Measurements from ENCODE around the gene KCNE4.

DNA sequence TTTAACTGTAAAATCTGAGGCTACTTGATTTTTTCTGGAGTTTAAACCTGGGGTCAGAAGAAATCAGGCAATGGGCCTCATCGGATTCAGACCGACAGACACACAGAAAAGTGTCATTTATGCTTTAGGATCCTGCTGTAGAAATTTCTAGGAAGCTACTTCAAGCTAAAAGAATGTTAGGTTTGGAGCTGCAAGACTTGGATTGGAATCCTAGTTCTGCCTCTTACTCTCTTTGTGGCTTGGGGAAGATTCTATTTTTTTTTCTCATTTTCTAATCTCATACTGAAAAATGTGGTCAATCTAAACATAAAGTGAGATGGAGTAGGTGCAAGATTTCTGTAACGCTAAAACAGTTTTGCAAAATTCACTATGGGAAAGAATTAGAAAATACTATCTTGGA lies 48.8 kb upstream of the KCNE4 start:
- TF ChIP-seq, protein P1, sequence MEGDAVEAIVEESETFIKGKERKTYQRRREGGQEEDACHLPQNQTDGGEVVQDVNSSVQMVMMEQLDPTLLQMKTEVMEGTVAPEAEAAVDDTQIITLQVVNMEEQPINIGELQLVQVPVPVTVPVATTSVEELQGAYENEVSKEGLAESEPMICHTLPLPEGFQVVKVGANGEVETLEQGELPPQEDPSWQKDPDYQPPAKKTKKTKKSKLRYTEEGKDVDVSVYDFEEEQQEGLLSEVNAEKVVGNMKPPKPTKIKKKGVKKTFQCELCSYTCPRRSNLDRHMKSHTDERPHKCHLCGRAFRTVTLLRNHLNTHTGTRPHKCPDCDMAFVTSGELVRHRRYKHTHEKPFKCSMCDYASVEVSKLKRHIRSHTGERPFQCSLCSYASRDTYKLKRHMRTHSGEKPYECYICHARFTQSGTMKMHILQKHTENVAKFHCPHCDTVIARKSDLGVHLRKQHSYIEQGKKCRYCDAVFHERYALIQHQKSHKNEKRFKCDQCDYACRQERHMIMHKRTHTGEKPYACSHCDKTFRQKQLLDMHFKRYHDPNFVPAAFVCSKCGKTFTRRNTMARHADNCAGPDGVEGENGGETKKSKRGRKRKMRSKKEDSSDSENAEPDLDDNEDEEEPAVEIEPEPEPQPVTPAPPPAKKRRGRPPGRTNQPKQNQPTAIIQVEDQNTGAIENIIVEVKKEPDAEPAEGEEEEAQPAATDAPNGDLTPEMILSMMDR (IDR thresholded peaks at IDR 0.05; ENCODE audit: borderline replicate concordance, extremely low read depth, low read length, poor library complexity, severe bottlenecking) = no peak
- no peak for TF ChIP-seq EZH2 (IDR thresholded peaks at IDR 0.05; ENCODE audit: borderline replicate concordance, low read depth, low read length, severe bottlenecking)

Measured in DND-41 (cell line).